WERI-Rb-1 (cell line): ENCODE results near the gene TMX1.

ENCODE experiments used
- DNase-seq: peaks from one replicate; pipeline ENCODE4 v3.0.0-alpha.2; 2020
- H3K27ac ChIP-seq: fragments of 250-450 bp; sonication (Bioruptor Pico); 2 replicates; pipeline ENCODE4 v1.5.1; 2020; ENCODE audit warnings: mild to moderate bottlenecking, moderate library complexity
- H3K27me3 ChIP-seq: fragments of 250-450 bp; sonication (Bioruptor Pico); 2 replicates; pipeline ENCODE4 v1.5.1; 2021; ENCODE audit warnings: mild to moderate bottlenecking, low read depth, moderate library complexity; ENCODE audit not compliant: insufficient read depth, severe bottlenecking
- H3K36me3 ChIP-seq: fragments of 250-450 bp; sonication (Bioruptor Pico); 2 replicates; pipeline ENCODE4 v1.5.1; 2020; ENCODE audit warnings: mild to moderate bottlenecking, moderate library complexity
- H3K4me3 ChIP-seq: 2 replicates; pipeline ENCODE4 v1.5.1; 2011; ENCODE audit warnings: low read depth, mild to moderate bottlenecking, control low read depth, low read length
- H3K9me3 ChIP-seq: fragments of 250-450 bp; sonication (Bioruptor Pico); 2 replicates; pipeline ENCODE4 v1.5.1; 2021; ENCODE audit warnings: mild to moderate bottlenecking, moderate library complexity; ENCODE audit not compliant: severe bottlenecking
- TF ChIP-seq, protein P1 (sequence below): IDR thresholded peaks from 2 replicates; pipeline ENCODE4 v1.5.1; 2011; ENCODE audit warnings: low read depth, mild to moderate bottlenecking, control low read depth, inconsistent platforms, low read length

TMX1 gene

DNA sequence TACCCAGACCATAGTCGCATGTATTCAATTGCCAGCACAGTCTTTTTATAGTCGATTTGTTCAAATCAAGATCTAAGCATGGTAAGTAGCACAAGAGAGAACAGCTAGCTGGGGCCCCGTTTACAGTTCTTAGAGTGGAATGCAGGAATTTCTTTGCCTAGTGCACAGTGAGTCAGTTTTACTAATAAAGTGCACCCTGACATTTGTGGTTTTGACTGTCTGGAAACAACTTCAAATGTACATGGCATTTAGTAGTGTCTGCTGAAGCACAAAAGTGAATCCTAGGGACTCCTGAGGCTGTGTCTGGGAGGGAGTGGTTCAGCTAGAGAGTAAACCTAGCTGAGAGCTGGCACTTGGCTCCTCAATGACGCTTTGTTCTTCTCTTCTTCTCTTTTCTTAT is 64.9 kb downstream of the TMX1 start:
- TF ChIP-seq, protein P1, sequence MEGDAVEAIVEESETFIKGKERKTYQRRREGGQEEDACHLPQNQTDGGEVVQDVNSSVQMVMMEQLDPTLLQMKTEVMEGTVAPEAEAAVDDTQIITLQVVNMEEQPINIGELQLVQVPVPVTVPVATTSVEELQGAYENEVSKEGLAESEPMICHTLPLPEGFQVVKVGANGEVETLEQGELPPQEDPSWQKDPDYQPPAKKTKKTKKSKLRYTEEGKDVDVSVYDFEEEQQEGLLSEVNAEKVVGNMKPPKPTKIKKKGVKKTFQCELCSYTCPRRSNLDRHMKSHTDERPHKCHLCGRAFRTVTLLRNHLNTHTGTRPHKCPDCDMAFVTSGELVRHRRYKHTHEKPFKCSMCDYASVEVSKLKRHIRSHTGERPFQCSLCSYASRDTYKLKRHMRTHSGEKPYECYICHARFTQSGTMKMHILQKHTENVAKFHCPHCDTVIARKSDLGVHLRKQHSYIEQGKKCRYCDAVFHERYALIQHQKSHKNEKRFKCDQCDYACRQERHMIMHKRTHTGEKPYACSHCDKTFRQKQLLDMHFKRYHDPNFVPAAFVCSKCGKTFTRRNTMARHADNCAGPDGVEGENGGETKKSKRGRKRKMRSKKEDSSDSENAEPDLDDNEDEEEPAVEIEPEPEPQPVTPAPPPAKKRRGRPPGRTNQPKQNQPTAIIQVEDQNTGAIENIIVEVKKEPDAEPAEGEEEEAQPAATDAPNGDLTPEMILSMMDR: no peak
- no peaks in the 10 kb centered on the region for H3K9me3 ChIP-seq
- H3K36me3 ChIP-seq: no peaks in the 10 kb centered on the region
- no peak overlapping the region for H3K4me3 ChIP-seq
- DNase-seq: no peak
- H3K27ac ChIP-seq: no peak overlapping the region
- H3K27me3 ChIP-seq: no peaks in the 10 kb centered on the region

DNA sequence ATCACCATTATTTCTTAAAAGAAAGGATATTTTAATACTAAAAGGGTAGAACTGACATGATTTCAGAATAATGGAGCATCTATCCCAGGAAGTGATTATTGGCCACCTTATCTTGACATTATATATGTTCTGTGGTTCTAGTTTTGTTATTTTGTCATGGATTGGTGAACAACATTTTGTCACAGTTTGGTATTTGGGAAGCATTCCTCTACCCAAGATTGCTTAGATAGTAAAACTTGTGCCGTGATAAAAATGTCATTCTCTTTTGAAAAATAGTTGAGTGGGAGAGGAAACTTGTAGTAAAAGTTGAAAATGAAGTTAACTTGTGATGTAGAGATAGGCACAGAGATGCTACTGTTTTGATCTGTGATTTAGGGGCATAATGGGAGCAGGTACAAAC is 65.7 kb downstream of the TMX1 start:
- Histone ChIP-seq H3K9me3 (no peaks in the 10 kb centered on the region), H3K4me3 (no peak overlapping the region), H3K27me3 (no peaks in the 10 kb centered on the region), H3K36me3 (no peaks in the 10 kb centered on the region), H3K27ac (no peak overlapping the region)
- DNase-seq: no peak
- TF ChIP-seq, protein P1: no peak
